Activated naive CD4-positive, alpha-beta T cell treated with Interleukin-2 at 50 U/mL for 16 hours (primary cell): ENCODE data around the gene ARHGAP31.

ENCODE experiments used
- DNase-seq: peaks from one replicate; pipeline ENCODE4 v3.0.0-alpha.2; 2020

ARHGAP31 gene

DNA sequence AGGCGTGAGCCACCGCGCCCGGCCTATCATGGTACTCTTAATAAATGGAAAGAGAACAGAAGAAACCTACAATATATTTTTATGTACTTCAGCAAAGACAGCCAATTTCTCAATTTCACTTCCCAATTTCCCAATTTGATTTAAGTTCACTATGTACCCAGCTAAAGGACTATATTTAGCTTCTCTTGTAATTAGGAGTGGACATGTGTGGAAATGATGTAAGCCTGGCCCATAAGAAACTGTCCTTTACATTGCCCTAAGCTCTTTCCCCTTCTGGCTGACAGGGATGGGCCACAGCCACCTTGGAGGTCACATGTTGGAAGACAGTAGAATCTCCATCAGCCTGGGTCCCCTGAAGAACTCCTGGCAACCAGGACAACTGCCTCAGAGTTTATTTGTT lies 163.1 kb downstream of the ARHGAP31 start:
- no peak for DNase-seq

DNA sequence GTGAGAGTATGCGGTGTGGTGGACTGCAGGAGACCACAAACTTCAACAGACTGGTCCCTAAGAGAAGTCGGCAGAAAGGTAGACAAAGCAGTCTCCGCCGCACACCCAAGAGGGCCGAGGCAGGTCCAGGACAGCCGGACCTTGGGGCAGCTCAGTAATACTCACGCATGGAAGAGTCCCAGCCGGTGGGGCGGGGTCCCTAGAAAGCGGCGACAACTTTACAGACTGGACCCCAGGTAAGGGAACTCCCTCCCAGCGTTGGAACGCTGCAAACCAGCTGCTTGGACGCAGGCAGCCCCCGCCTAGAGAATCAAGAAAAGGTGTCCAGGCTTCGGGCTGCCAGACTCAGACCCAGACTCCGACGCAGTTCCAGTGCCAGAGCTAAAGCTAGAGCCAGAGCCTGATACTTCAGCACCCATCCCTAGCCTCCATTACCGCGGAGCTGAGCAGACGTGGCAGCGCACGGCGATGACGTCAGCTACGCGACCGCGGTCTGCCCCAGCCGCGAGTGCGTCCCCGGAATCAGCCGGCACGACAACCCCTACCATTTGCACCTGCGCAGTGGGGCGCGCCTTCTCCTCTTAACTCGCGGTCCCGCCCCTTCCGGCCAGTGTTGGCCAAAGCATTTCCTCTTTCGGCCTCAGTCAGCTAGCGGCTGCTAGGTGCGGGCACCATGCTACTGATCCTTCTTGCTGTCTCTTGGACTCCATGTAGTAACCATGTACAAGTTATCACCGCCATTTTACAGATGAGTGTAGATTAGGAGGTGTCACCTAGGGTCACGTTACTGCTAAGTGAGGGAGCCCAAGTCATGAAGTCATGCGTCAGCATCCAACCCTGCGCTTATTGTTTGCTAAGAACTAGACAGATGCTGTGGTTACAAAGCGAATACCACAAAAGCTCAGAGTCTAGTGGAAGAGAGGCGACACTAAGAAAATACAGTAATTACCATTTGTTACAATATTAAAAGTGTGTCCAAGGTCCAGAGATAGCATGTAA lies 169.3 kb downstream of the ARHGAP31 start, which contains the start of gene TMEM39A:
TMEM39A (minus strand) TSS at position 445 of the 999 bp plus-strand sequence. CDS start 1,541 bp downstream, outside the sequence.
- DNase-seq, result peak; percentile 99

DNA sequence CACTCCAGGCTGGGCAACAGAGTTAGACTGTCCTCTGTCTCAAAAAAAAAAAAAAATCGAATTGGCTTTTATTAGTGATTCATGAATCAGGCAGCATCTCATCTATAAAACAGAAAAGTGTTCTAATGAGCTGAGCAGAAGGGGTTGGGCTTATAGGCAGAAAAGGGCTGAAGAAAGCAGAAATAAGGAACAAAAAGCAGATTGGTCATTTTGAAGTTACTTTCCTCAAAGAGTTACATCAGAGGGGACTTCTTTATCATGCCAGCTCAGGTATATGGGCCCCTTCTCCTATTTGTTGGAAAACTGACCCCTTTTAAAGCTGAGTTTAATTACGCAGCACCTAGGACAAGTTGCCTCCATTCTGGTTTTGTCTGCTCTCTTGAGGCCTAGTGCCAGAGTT lies 173.9 kb downstream of the ARHGAP31 start:
- no peak for DNase-seq

DNA sequence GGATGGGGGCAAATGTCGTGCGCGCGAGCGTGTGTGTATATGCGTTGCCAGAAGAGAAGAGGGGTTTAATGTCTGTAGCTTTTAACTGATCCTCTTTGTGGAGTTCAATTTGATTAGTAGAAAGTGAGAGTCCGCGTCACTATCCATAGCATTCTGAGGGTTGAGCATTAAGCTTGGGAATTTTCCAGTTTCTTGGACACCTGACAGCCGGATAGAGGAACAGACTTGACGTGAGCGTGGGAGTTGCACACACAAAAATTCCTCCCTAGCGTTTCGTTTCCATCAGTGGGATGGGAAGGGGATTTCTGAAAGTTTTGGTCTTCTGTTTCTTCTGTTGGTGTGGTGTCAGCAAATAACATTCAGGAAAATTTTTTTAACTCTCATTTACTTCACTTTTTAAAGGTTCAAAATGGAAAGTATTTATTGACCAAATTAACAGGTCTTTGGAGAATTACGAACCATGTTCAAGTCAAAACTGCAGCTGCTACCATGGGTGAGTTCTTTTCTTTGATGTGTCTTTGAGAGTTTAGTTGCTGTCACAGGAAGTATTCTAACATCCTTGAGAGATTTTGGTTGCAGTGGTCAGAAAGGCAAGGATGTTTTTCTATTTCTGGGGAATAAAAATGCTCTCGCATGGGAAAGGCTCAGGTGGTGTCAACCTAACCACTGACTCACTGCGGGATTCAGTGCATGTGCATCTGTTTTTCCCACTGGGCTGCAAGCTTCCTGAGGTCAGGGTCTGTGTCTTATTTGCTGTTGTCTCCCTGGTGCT lies 175.4 kb downstream of the ARHGAP31 start:
- DNase-seq, result no peak
